NCI-H2196 (cell line): ENCODE measurements around the gene STARD10.
A peak's percentile ranks its signal among the peaks of the same experiment; 100 is the strongest.

ENCODE experiments used
- DNase-seq: peaks from one replicate; lab custom pipeline; 2025; ENCODE audit not compliant: unreplicated experiment; lab: John Stamatoyannopoulos, UW

The STARD10 gene

DNA sequence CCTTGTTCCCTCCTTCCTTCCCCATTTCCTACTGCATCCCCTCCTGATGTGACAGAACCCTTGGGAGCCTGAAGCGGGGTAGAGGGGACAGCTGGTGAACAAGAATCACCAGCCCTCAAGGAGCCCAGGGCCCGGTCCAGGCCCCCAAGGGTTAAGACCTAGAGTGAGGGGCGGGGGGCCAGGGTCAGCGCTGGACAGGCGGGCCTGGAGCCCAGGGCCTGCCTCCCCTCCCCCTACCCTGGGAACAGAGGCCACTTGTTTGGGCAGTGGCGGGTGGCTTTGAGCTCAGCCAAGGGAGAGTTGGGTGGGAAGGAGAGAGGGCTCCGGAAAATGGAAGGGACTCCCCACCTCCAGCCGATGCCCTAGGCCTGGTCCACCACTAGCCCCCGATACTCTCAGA, 43.8 kb downstream of the STARD10 start:
- DNase-seq = no peak

DNA sequence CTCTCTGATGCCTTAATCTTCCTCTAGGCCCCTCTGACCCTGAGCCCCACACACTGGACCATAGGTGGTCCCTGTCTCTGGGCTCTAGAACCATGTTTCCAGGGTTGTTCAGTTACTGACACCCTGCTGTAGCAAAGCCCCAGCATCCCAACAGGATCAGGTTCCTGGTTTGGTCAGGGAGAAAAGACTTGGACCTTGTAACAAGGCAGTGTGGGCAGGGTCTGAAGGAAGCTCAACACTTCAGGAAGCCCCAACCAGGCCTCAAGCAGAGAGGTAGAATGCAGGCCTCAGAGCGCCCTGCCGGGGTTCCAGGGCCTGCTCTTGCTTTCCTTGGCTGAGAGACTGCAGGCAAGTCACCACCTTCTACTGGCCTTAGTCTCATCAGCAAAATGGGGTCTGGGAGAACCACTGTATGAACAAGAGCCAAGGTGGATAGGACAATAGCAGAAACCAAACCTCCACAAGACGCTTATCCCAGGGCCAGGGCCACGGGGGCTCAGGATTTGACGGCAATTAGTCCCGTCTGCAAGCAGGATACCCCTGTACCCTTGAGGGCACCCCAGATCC, 46.5 kb downstream of the STARD10 start:
- DNase-seq = no peak

DNA sequence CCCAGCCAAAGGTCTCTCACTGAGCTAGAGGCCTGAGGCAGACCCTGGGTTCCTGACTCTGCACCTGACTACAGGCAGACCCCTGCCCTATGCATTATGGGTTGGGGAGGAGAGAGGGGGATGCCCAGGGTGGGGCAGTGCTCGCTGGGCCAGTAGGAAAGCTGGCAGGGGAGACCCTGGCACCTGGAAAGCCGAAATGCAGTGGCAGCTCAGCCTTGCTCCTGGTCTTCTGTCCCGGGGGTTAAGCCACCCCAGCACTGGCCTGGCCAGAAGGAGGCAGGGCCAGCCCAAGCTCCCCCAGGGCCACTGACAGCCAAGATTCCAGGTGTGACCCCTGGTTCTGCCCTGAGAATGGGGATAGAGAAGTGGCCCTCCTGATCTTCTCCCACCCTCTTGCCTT, 47.0 kb downstream of the STARD10 start:
- DNase-seq = no peak

DNA sequence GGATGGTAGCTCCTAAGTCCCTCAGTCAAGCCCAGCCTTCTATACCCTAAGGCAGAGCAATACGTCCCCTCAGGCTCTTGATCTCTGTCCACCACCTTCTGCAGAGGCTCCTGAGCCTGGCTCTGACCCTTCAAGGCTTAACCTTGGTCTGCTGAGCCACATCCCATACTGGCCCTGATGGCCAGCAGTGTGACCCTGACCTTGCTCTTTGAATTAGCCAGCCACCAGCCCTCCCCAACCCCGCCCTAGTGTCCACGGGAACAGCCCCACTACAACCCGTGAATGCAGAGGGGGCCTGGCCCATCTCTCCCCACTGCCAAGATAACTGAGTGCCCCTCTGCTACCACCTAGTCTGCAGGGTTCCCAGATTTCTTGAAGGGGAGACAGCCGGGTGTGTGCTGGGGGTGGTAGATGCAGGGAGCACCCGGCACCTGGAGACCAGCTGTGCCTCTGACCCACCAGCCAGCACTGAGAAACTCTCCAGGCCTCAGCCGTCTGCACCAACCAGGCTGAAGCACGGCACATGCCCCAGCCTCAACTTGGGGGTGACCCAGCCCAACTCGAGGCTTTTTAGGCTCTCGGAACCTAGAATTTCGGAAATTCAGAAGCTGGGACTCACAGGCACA, 47.8 kb downstream of the STARD10 start:
- DNase-seq = no peak

DNA sequence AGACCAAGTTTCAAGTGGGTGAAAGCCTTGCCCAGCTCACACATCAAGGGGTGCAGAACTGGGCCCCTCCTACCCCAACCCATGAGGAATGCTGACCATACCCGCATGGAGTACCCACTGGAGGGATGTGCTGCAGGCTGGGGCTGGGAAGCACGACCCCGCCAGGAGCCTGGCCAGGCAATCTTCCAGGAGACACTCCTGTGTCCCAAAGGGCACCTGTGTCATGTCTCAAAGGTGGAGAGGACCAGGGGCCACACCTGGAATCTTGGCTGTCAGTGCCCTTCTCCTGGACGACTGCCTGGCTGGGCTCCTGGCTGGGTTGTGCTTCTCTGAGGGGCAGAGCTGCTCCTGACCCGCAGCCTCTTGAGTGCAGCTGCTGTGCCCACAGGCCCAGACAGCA, 48.3 kb downstream of the STARD10 start:
- DNase-seq = no peak

DNA sequence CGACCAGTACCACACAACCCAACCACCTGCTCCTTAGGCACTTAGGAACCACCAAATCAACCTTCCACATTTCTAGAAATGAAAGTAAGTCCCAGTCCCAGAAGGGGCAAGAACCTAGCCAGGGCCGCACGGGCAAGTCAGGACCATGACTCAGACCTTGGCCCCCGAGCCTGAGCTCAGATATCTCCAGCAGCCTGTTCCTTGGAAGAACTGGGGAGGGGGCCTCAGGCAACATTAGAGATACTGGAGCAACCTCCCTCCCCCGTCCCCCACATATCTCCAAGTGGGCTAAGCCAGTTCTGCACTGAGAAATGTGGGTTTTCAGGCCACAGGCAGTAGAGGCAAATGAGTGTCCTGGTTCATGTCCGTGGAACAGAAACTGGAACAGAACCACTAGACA, 49.4 kb downstream of the STARD10 start:
- no peak for DNase-seq

DNA sequence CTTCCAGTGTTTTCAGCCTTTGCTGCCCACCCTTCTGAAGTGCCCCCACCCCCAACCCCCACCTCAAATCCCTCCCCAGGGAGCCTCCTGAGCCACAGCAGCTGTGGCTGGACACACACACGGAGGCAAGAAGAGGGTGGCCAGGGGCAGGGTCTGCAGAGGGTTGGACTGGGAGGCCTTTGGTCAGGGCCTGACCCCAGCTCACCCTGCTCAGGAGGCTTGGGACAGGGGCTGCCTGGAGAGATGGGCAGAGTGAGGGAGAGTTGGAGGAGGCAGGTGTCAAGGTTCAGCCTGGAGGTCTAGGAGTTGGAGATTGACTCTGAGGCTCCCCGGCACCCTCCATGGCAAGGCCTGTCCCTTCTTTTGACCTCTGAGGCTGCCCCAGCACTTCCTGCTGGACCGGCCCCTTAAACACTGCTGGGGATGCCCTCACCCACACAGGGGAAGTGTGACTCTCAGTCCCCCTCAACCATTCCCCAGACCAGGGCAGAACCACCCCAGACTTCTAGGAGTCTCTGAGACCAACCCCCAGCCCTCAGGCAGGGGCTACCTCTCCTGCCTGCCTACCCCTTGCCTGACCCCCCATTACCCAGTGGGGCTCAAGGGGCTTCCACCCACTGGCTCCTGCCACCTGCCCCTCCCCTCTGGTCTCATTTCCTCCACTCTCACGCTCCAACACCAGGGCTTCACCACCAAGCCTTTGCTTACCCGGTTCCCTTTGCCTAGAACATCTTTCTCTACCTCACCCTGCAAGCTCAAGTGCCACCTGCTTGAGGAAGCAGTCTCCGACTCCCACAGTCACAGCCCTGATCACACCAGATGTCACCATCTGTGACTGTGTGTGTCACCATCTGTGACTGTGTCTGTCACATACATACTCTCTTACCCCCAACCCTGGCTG, 50.3 kb downstream of the STARD10 start:
- DNase-seq = no peak

DNA sequence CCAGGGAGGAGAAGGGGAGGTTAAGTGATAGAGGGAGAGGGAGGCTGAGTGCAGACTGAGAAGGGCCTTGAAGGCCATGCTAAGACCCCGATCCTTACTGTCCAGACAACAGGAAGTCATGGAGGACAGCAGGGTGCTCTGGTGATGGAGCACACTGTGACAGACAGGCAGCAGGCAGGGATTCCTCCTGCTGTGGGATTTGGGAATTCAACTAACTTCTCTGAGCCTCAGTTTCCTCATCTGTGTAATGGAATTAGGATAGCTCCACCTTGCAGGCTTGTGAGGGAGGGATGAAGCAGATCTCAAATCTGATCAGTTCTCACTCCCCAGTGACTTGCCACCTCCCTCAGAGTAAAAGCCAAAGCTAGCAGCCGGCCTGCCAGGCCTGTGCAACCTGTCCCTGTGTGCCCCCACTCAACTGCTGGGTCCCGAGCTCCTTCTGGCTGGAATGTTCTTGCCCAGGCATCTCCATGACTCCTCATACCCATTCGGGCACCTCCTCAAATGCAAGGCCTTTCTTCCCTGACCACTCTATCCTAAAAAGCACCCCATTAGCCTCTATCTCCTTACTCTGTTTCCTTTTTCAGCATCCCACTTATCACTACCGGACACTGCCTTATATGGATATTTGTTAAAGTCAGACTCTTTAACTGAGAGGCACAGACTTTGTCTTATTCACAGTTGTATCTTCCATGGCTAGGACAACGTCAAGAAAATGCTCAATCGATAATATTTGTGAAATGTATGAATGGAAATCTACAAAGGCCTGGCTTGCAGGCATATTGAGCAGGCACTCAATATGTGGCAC, 51.1 kb downstream of the STARD10 start:
- no peak for DNase-seq

DNA sequence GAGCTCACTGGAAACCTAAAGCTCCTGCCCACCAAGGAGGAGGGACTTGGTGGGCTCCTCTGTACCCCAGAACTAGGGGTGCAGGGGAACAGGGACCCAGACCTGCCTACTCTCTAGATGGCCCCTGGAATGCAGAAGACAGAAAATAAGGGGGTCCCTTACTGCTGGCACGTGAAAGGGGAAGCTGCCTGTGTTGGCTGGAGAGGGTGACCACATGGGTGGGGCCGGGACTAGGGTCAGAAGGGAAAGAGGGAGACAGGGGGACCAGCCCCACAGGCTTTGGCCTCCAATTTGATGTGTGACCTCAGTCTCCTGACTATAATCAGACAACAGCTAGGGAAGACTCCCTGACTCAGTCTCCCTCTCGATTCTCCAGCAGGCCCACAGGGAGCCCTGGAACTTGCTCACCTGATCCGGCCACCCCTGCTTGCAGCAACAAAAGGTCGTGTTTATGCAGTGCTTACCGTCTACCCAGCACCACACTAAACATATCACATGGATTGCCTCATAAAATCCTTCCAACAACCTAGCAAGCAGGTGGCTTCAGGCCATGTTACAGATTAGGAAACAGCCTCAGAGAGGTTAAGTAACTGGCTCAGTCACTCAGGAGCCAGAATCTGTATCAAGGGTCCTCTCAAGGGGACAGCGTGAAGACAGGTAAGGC, 51.9 kb downstream of the STARD10 start:
- DNase-seq = peak; percentile 57

DNA sequence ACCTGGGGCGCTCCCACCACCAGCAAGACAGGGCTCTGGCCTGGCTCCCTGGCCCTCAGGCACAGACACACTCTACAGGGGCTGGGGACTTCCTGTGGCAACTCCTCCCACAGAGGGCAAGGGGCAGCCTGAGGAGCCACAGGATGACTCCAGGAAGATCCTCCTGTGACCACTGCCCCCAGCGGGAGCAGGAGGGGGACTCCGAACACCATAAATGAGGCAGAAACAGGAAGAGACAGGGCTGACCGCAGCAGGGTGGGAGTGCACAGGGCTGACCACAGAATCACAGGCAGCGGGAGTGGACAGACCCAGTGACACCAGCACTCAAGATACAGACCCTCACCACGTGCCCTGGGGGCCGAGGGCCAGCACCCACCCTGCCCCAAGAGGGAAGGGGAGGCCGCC, 52.4 kb downstream of the STARD10 start:
- DNase-seq = no peak

DNA sequence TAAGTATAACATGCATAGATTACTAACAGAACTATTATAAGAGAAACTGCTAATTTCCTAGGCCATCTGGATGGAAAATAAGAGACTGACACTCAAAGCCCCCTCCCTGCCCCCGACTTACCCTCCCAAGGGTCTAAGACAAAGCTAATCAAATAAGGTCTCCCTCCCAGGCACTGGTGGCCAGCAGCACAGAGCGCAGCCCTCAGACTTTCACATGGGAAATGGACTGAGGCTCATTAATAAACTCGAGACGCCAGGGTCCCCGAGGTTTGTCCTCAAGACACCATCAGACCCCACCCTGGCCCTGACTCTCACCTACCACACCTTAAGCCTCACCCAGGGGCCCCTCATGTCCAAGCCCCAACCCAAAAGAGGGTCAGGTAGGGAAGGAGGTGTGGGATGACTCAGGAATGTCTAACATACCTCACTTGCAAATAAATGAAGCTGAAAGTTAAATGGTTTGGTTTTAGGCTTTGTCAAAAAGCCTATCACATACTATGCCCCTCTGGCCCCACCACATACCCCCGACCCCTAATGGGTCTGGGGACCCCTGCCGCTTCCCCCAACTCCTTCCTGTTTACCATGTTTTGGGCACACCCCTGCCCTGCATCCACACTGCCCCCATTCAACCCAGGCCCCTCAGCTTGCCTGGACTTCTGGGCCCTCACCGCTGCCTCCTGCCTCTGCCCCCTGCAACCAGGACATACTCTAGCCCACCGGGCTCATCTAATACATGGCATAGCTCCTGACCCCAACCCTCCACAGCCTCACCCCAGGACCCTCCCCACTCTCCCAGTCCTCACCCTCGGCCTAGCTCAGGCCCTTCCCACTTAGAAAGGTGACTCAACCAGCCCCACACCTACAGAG, 53.1 kb downstream of the STARD10 start:
- DNase-seq = no peak

DNA sequence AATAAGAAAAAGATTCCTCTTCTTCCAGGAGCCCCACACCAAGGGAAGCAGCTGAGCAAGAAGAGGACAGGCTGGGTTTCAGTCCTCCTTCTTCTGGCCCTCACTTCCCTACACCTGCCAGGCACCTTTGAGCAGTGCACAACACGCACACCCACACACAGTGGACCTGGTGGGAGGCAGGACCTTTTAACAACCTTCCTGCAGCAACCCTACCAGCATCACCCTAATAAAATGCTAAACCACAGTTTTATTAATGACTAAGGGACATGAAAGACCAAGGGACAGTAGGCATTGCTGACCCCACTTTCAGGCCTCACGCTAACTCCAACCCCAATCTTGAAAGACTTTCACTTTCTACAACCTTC, 53.8 kb downstream of the STARD10 start:
- no peak for DNase-seq

DNA sequence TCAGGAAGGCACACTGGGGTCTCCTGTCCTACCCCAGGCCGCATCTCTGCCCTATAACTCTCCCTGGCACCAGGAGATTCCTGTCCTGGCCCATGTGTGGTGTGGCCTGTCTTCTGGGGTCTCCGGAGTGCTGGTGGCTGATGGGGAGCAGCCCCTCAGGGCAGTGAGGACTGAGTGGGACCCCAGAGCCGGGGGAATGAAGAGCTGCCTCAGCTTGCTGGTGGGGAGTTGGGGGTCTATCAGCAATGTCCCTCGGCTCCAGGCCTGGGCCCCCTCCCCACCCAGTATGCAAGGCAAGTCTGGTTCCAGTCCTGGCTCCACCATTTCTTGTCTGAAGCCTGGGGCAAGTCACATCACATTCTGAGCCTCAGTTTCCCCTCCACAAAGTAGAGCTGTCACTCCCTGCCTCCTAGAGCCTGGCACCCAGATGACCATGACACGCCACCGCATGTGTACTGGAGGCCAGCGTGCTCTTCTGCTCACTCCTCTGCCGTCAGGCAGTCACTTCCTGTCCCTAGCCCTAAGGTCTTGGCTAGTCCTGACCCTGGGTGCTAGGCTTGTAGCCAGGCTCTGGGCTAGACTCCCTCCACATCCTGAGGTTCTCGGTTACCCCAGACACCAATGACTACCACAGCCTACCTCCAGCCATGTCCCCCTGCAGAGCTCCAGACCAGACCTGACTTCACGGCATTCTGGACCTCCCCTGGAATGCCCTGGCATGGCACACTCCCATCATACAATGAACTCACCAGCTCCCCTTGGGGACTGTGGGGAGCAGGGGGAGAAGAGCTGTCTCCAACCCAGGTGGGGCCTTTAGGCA, 54.4 kb downstream of the STARD10 start:
- no peak for DNase-seq

DNA sequence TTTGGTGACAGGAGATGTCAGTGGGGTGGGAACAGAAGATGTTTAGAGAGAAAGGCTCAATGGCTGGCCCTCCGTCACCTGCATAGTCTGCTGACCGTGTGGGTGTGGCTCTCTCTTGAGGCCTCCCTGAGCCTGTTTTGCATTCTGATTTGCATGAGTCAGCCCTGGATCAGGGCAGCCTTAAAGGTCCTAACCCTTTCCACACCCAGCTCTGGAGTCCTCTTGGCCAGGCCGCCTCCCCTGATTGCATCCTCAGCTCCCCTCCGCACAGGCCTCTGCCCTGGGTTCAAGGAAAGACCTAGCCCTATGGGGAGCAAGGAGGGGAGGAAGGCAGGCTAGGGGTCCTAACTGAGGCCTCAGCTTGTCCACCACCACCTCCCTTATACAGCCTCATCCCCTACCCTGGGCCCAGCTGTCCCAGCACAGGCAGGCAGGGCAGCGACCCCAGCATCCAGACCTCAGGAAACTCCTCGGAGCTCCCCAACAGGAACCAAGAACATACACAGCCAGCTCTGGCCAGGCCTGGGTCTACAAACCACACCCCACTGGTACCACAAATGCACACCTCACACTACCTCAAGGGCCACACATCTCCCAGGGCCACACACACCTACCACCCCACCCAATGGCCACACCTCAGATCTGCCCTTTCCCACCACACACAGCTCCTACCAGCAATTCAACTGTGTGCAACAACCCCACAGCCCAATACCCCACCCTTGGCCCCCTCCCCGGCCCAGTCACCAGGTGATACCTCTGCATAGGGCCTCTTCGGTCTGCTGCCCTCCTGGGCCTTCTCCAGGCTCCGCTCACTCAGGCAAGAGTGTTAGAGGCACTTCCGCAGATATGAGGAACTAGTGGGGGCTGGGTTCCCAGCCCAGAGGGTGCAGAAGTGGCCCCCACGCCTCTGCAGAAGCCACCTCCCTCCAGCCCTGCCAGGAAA, 55.4 kb downstream of the STARD10 start:
- DNase-seq = no peak

DNA sequence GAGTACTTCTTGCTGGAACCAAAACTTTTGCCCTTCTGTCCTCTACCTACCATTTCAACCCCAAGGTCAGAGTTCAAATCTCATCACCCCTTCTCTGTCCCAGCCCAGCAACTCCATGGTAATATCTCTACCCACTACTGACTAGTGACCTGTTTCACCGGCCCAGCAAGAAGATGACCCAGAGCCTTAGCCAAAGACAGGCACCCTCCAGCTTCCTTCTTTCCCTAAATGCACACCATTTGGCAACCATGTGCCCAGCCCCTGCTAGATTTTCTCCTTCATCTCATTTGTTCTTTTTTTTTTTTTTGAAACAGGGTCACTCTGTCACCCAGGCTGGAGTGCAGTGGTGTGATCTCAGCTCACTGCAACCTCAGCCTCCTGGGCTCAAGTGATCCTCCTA, 56.5 kb downstream of the STARD10 start:
- no peak for DNase-seq

DNA sequence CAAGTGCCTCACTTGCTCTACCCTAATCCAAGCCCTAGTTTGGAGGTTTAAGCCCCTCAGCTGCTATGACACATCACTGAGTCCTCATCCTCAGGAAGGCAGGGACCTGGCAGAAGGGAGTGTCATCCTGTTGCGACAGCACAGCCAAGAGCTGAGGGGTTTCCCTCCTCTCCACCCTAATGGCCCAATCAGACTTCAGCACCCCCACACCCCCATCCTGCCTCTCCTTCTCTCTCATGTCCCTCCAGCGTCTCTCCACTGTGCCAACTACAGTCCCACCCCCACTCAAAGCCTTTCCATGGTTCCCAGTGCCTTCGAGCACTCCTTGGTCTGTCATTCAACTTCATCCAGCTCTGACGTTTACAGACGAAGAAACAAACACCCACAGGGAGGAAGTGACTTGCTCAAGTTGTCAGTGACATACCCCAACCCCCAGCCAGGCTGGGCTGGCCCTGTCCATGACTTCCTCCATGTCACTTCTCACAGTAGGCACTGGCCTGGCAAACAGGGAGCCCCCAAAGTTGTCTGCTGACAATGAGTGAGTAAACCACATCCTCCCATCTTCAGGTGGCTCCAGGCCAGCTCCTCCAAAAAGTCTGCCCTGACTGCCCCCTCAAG, 57.3 kb downstream of the STARD10 start:
- no peak for DNase-seq

DNA sequence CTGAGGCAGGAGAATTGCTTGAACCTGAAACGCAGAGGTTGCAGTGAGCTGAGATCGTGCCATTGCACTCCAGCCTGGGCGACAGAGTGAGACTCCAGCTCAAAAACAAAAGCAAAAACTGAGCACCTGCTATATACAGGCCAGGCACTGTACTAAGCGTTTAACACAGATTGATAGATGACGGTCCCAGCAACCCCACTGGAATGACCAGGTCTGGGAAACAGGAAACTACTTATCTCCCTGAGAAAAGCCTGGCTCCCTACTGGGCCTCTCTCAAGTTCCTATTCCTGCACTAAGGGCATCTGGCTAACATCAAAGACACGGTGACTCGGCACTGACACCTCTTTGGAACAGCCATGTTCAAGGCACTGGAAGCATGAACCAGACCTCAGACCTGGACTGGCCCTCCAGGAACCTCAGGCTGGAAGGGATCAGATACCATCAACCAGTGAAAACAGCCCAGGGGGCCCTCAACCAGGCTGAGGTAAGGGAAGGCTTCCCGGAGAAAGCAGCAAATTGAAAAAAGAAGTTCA, 58.3 kb downstream of the STARD10 start:
- no peak for DNase-seq
